Neural cell (in vitro differentiated cells): ENCODE results near the gene GRIK2. TPM values are rescaled to one million over a fixed set of nuclear protein-coding genes. Genes with fewer than 3 reads are reported as not detected.

ENCODE experiments used
- H2AFZ ChIP-seq: fragments of 200-600, 300-800 bp; sonication (generic), shearing (Covaris generic); 2 replicates; pipeline ENCODE4 v1.6.0; 2014; ENCODE audit warnings: low read depth, mild to moderate bottlenecking, antibody characterized with exemption, low read length, moderate library complexity
- H3F3A ChIP-seq: fragments of 200-600 bp; shearing (Covaris generic); 2 replicates; pipeline ENCODE4 v1.6.1; 2016; ENCODE audit warnings: mild to moderate bottlenecking, moderate library complexity, mixed read lengths, antibody characterized with exemption, low read length; ENCODE audit not compliant: insufficient read depth, poor library complexity, severe bottlenecking
- H3K27ac ChIP-seq: fragments of 200-600, 300-800 bp; sonication (generic), shearing (Covaris generic); 2 replicates; pipeline ENCODE4 v1.5.1; 2014; ENCODE audit warnings: mild to moderate bottlenecking, low read length, moderate library complexity
- H3K27me3 ChIP-seq: fragments of 300-800, 200-600 bp; sonication (generic), shearing (Covaris generic); 2 replicates; pipeline ENCODE4 v1.6.0; 2014; ENCODE audit warnings: mild to moderate bottlenecking, low read depth, low read length, moderate library complexity; ENCODE audit not compliant: insufficient read depth
- H3K36me3 ChIP-seq: fragments of 300-800, 200-600 bp; sonication (generic), shearing (Covaris generic); 2 replicates; pipeline ENCODE4 v1.5.1; 2014; ENCODE audit warnings: mild to moderate bottlenecking, antibody characterized with exemption, low read length, moderate library complexity; ENCODE audit not compliant: insufficient read depth
- H3K4me2 ChIP-seq: fragments of 300-800, 200-600 bp; sonication (generic), shearing (Covaris generic); 2 replicates; pipeline ENCODE4 v1.6.0; 2014; ENCODE audit warnings: mild to moderate bottlenecking, low read length
- H3K4me3 ChIP-seq: fragments of 300-800, 200-600 bp; sonication (generic), shearing (Covaris generic); 2 replicates; pipeline ENCODE4 v1.5.1; 2014; ENCODE audit warnings: mild to moderate bottlenecking, low read length, moderate library complexity
- H3K79me2 ChIP-seq: fragments of 200-600 bp; shearing (Covaris generic); replicated peaks from 2 replicates; pipeline ENCODE4 v1.6.0; 2014; ENCODE audit warnings: mild to moderate bottlenecking, low read length, moderate library complexity; ENCODE audit not compliant: insufficient read depth
- H3K9ac ChIP-seq: fragments of 300-800, 200-600 bp; sonication (generic), shearing (Covaris generic); 2 replicates; pipeline ENCODE4 v1.6.1; 2016; ENCODE audit warnings: mild to moderate bottlenecking, low read length, mixed read lengths
- H3K9me2 ChIP-seq: fragments of 200-600 bp; shearing (Covaris generic); 2 replicates; pipeline ENCODE4 v1.6.1; 2016; ENCODE audit warnings: mild to moderate bottlenecking, low read length, mixed read lengths; ENCODE audit not compliant: insufficient read depth
- H3K9me3 ChIP-seq: fragments of 200-600, 300-800 bp; sonication (generic), shearing (Covaris generic); 2 replicates; pipeline ENCODE4 v1.6.1; 2016; ENCODE audit warnings: mild to moderate bottlenecking, mixed run types, low read length, moderate library complexity, mixed read lengths
- H4K20me1 ChIP-seq: fragments of 200-600 bp; shearing (Covaris generic); 2 replicates; pipeline ENCODE4 v1.6.1; 2016; ENCODE audit warnings: mild to moderate bottlenecking, mixed run types; ENCODE audit not compliant: insufficient read depth
- CTCF ChIP-seq: fragments of 450-650 bp; IDR thresholded peaks from 2 replicates; pipeline ENCODE4 v1.5.1; 2014; ENCODE audit warnings: antibody characterized with exemption, mild to moderate bottlenecking, moderate library complexity; ENCODE audit not compliant: poor library complexity, severe bottlenecking
- EP300 ChIP-seq: fragments of 450-650 bp; conservative IDR thresholded peaks from 2 replicates; pipeline ENCODE4 v1.6.1; 2014; ENCODE audit warnings: antibody characterized with exemption, mild to moderate bottlenecking, moderate library complexity; ENCODE audit not compliant: poor library complexity, severe bottlenecking
- EZH2 ChIP-seq: fragments of 200-600, 300-800 bp; shearing (Covaris generic), sonication (generic); IDR thresholded peaks from 2 replicates; pipeline ENCODE4 v1.6.1; 2014; ENCODE audit warnings: antibody characterized with exemption, low read length, borderline replicate concordance, mild to moderate bottlenecking; ENCODE audit not compliant: insufficient read depth, poor library complexity, severe bottlenecking
- MXI1 ChIP-seq: fragments of 450-650 bp; conservative IDR thresholded peaks from 2 replicates; pipeline ENCODE4 v1.6.1; 2014; ENCODE audit warnings: antibody characterized with exemption, mild to moderate bottlenecking; ENCODE audit not compliant: poor library complexity, severe bottlenecking
- POLR2AphosphoS5 ChIP-seq: IDR thresholded peaks from 2 replicates; pipeline ENCODE4 v1.6.1; 2012
- RAD21 ChIP-seq: fragments of 450-650 bp; conservative IDR thresholded peaks from 2 replicates; pipeline ENCODE4 v1.6.1; 2014; ENCODE audit warnings: antibody characterized with exemption, mild to moderate bottlenecking, moderate library complexity
- SMC3 ChIP-seq: fragments of 450-650 bp; conservative IDR thresholded peaks from 2 replicates; pipeline ENCODE4 v1.6.1; 2014; ENCODE audit warnings: antibody characterized with exemption, mild to moderate bottlenecking, moderate library complexity; ENCODE audit not compliant: poor library complexity
- TAF1 ChIP-seq: IDR thresholded peaks from 2 replicates; pipeline ENCODE4 v1.6.1; 2012; ENCODE audit warnings: low read depth
- polyA plus RNA-seq: library from polyadenylated mRNA; depleted of rRNA; stranded (reverse); fragments of >200 nt; gene quantifications from 2 replicates; pipeline ENCODE4 v1.2.3, GENCODE V29; 2014
- TF ChIP-seq, protein P1 (sequence below): IDR thresholded peaks from 2 replicates; pipeline ENCODE4 v1.6.1; 2012; ENCODE audit warnings: borderline replicate concordance

The GRIK2 gene
- polyA plus RNA-seq, 1 donor from 2014 or later: 106 TPM

GRCh38 chr6:101931766-101932165, 538.3 kb downstream of the GRIK2 start:
- no peaks in the 10 kb centered on the region for H3F3A ChIP-seq
- H3K27me3 ChIP-seq: no peaks in the 10 kb centered on the region
- H4K20me1 ChIP-seq: no peaks in the 10 kb centered on the region
- no peak overlapping the region for H3K4me3 ChIP-seq
- no peak overlapping the region for H3K4me2 ChIP-seq
- H3K27ac ChIP-seq: no peak overlapping the region
- no peaks in the 10 kb centered on the region for H3K36me3 ChIP-seq
- no peak overlapping the region for H2AFZ ChIP-seq
- TF ChIP-seq CTCF (no peak), RAD21 (no peak), EP300 (no peak), SMC3 (no peak), EZH2 (no peak), POLR2AphosphoS5 (no peak), TAF1 (no peak), MXI1 (no peak)
- TF ChIP-seq, protein P1, sequence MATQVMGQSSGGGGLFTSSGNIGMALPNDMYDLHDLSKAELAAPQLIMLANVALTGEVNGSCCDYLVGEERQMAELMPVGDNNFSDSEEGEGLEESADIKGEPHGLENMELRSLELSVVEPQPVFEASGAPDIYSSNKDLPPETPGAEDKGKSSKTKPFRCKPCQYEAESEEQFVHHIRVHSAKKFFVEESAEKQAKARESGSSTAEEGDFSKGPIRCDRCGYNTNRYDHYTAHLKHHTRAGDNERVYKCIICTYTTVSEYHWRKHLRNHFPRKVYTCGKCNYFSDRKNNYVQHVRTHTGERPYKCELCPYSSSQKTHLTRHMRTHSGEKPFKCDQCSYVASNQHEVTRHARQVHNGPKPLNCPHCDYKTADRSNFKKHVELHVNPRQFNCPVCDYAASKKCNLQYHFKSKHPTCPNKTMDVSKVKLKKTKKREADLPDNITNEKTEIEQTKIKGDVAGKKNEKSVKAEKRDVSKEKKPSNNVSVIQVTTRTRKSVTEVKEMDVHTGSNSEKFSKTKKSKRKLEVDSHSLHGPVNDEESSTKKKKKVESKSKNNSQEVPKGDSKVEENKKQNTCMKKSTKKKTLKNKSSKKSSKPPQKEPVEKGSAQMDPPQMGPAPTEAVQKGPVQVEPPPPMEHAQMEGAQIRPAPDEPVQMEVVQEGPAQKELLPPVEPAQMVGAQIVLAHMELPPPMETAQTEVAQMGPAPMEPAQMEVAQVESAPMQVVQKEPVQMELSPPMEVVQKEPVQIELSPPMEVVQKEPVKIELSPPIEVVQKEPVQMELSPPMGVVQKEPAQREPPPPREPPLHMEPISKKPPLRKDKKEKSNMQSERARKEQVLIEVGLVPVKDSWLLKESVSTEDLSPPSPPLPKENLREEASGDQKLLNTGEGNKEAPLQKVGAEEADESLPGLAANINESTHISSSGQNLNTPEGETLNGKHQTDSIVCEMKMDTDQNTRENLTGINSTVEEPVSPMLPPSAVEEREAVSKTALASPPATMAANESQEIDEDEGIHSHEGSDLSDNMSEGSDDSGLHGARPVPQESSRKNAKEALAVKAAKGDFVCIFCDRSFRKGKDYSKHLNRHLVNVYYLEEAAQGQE: no peak
- no peak overlapping the region for H3K9ac ChIP-seq
- no peaks in the 10 kb centered on the region for H3K9me3 ChIP-seq
- H3K79me2 ChIP-seq: no peaks in the 10 kb centered on the region
- no peaks in the 10 kb centered on the region for H3K9me2 ChIP-seq

DNA sequence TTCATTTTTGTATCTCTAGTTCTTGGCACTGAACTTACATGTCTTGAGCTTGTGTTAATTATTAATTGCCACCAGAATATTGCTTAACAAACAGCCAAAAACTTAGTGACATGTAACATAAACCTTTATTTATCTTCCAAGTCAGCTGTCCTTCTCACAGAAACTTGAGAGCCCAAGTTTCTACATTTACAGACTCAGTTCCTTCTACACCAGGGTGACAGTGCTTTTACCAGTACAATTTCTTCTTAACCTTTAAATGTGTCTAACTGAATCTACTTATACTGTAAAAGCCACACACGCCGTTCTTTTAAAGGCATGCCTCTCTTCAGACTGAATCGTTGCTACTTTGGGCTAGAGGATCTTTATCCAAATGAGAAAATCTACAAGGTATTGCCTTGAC, 539.2 kb downstream of the GRIK2 start:
- Histone ChIP-seq H3K4me3 (no peak overlapping the region), H2AFZ (no peak overlapping the region), H3K79me2 (no peaks in the 10 kb centered on the region), H3K9me3 (no peaks in the 10 kb centered on the region), H3K4me2 (no peak overlapping the region), H3K27me3 (no peaks in the 10 kb centered on the region), H3F3A (no peaks in the 10 kb centered on the region), H3K9ac (no peak overlapping the region), H3K27ac (no peak overlapping the region), H3K9me2 (peaks cover 2% of the 10 kb centered on the region), H3K36me3 (no peaks in the 10 kb centered on the region), H4K20me1 (no peaks in the 10 kb centered on the region)
- TF ChIP-seq RAD21: no peak
- TF ChIP-seq MXI1: no peak
- no peak for TF ChIP-seq EP300
- no peak for TF ChIP-seq TAF1
- TF ChIP-seq POLR2AphosphoS5: no peak
- TF ChIP-seq CTCF: no peak
- no peak for TF ChIP-seq EZH2
- TF ChIP-seq SMC3: no peak
- TF ChIP-seq, protein P1: no peak
